ENCODE data around the gene TMLHE. TPM values are rescaled to one million over a fixed set of nuclear protein-coding genes. Genes with fewer than 3 reads are reported as not detected.
"Not testable (repeated sequence)": the region's sequence is repeated elsewhere in the genome, so short reads cannot be mapped to it uniquely, and the experiment has no call there.

Gene TMLHE
- total RNA-seq, 1 donor from 2014 or later = 8.8 TPM

- DNase-seq (ENCODE audit: low spot score in 2 of 2) = no peak
- Histone ChIP-seq H3K36me3 (no peaks in the 10 kb centered on the region), H3K4me1 (no peaks in the 10 kb centered on the region), H3K27ac (no peak overlapping the region), H3K27me3 (no peaks in the 10 kb centered on the region), H3K9me3 (peaks cover 6 to 12% of the 10 kb centered on the region in 2 donors), H3K4me3 (no peak overlapping the region)
- intact Hi-C loops (cut with DNase I) = no loop called here
- no peak for TF ChIP-seq CTCF (IDR thresholded peaks at IDR 0.05)
These were observed 19.8 kb upstream of the TMLHE start for GRCh38 chrX:155632431-155633100.

- H3K4me1 ChIP-seq; H3K27ac ChIP-seq; H3K9me3 ChIP-seq; intact Hi-C loops (cut with DNase I); H3K36me3 ChIP-seq; H3K27me3 ChIP-seq; H3K4me3 ChIP-seq; DNase-seq (ENCODE audit: low spot score in 2 of 2): not testable (repeated sequence)
These were observed 7.4 kb upstream of the TMLHE start for GRCh38 chrX:155620110-155620509.

GRCh38 chrX:155615938-155616337 is 3.2 kb upstream of the TMLHE start:
- no peaks in the 10 kb centered on the region for H3K27me3 ChIP-seq
- no peak for TF ChIP-seq CTCF (IDR thresholded peaks at IDR 0.05)
- no peaks in the 10 kb centered on the region for H3K36me3 ChIP-seq
- H3K9me3 ChIP-seq = no peaks in the 10 kb centered on the region
- no peak overlapping the region for H3K27ac ChIP-seq
- DNase-seq (ENCODE audit: low spot score in 2 of 2) = no peak
- no peak overlapping the region for H3K4me3 ChIP-seq
- intact Hi-C loops (cut with DNase I) = loop anchor here (10.0 kb wide), 2 partner anchors 119 to 209 kb away; no protein-coding TSS in a partner anchor
- no peaks in the 10 kb centered on the region for H3K4me1 ChIP-seq

GRCh38 chrX:155613927-155614559 is 1.3 kb upstream of the TMLHE start:
- no peaks in the 10 kb centered on the region for H3K9me3 ChIP-seq
- no peak for DNase-seq (ENCODE audit: low spot score in 2 of 2)
- H3K4me1 ChIP-seq = no peaks in the 10 kb centered on the region
- no peak overlapping the region for H3K4me3 ChIP-seq
- no peaks in the 10 kb centered on the region for H3K36me3 ChIP-seq
- TF ChIP-seq CTCF (IDR thresholded peaks at IDR 0.05) = no peak
- H3K27ac ChIP-seq = no peak overlapping the region
- intact Hi-C loops (cut with DNase I) = loop anchor here (2.0 to 10.0 kb wide), 3 partner anchors 121 to 211 kb away; no protein-coding TSS in a partner anchor
- H3K27me3 ChIP-seq = no peaks in the 10 kb centered on the region

- Histone ChIP-seq H3K9me3 (no peaks in the 10 kb centered on the region), H3K27ac (peak overlapping the region; percentile 86 to 88), H3K4me3 (peak overlapping the region; percentile 66 to 75), H3K36me3 (no peaks in the 10 kb centered on the region), H3K4me1 (no peaks in the 10 kb centered on the region), H3K27me3 (no peaks in the 10 kb centered on the region)
- intact Hi-C loops (cut with DNase I) = loop anchor here (10.0 kb wide), 2 partner anchors 123 to 213 kb away; no protein-coding TSS in a partner anchor
- no peak for DNase-seq (ENCODE audit: low spot score in 2 of 2)
- no peak for TF ChIP-seq CTCF (IDR thresholded peaks at IDR 0.05)
These were observed 1.4 kb downstream of the TMLHE start for GRCh38 chrX:155611302-155611701.

- H3K9me3 ChIP-seq = peaks cover 0 to 41% of the 10 kb centered on the region in 2 donors
- no peaks in the 10 kb centered on the region for H3K27me3 ChIP-seq
- no peaks in the 10 kb centered on the region for H3K4me1 ChIP-seq
- TF ChIP-seq CTCF (IDR thresholded peaks at IDR 0.05) = no peak
- no peak for DNase-seq (ENCODE audit: low spot score in 2 of 2)
- peaks cover 0 to 3% of the 10 kb centered on the region in 2 donors for H3K36me3 ChIP-seq
- H3K27ac ChIP-seq = no peak overlapping the region
- intact Hi-C loops (cut with DNase I) = no loop called here
- no peak overlapping the region for H3K4me3 ChIP-seq
These were observed 19.8 kb downstream of the TMLHE start for GRCh38 chrX:155592981-155593380.
